NCI-H1105 (cell line): ENCODE results near the gene KIF3B.
A peak's percentile ranks its signal among the peaks of the same experiment; 100 is the strongest.
"Not testable (repeated sequence)": the region's sequence is repeated elsewhere in the genome, so short reads cannot be mapped to it uniquely, and the experiment has no call there.

Source experiments
- DNase-seq: peaks from one replicate; lab custom pipeline; 2025; lab: John Stamatoyannopoulos, UW

KIF3B gene

GRCh38 chr20:32356622-32357374, 79.3 kb downstream of the KIF3B start:
- DNase-seq = no peak

GRCh38 chr20:32357375-32357868, 80.0 kb downstream of the KIF3B start:
- no peak for DNase-seq

GRCh38 chr20:32357869-32358631, 80.6 kb downstream of the KIF3B start, which contains the start of gene ASXL1:
TSS of gene ASXL1 (plus strand) at chr20:32358331. CDS start at chr20:32358776, 445 bp downstream.
- DNase-seq = peak; percentile 98

- DNase-seq = no peak
These were observed 81.1 kb downstream of the KIF3B start for GRCh38 chr20:32358632-32358882.

GRCh38 chr20:32358883-32359632, 81.6 kb downstream of the KIF3B start:
- peak; percentile 29 for DNase-seq

- no peak for DNase-seq
These were observed 82.3 kb downstream of the KIF3B start for GRCh38 chr20:32359633-32360332.

GRCh38 chr20:32360333-32360634, 82.8 kb downstream of the KIF3B start:
- DNase-seq = no peak

GRCh38 chr20:32362901-32363364, 85.5 kb downstream of the KIF3B start:
- no peak for DNase-seq

GRCh38 chr20:32363492-32363891, 86.0 kb downstream of the KIF3B start:
- DNase-seq = no peak

GRCh38 chr20:32364554-32365208, 87.2 kb downstream of the KIF3B start:
- no peak for DNase-seq

- DNase-seq = no peak
These were observed 88.1 kb downstream of the KIF3B start for GRCh38 chr20:32365564-32365963.

- DNase-seq = no peak
These were observed 88.9 kb downstream of the KIF3B start for GRCh38 chr20:32366380-32366779.

- DNase-seq = no peak
These were observed 90.9 kb downstream of the KIF3B start for GRCh38 chr20:32368323-32368722.

- no peak for DNase-seq
These were observed 91.5 kb downstream of the KIF3B start for GRCh38 chr20:32368925-32369324.

- no peak for DNase-seq
These were observed 93.4 kb downstream of the KIF3B start for GRCh38 chr20:32370897-32371296.

- no peak for DNase-seq
These were observed 101.0 kb downstream of the KIF3B start for GRCh38 chr20:32378461-32378860.

- DNase-seq = not testable (repeated sequence)
These were observed 102.6 kb downstream of the KIF3B start for GRCh38 chr20:32380037-32380436.

- no peak for DNase-seq
These were observed 103.3 kb downstream of the KIF3B start for GRCh38 chr20:32380745-32381144.

- no peak for DNase-seq
These were observed 104.9 kb downstream of the KIF3B start for GRCh38 chr20:32382102-32382950.

- not testable (repeated sequence) for DNase-seq
These were observed 106.0 kb downstream of the KIF3B start for GRCh38 chr20:32383441-32383840.
